ENCODE data around the gene BBS9. TPM values are rescaled to one million over a fixed set of nuclear protein-coding genes. Genes with fewer than 3 reads are reported as not detected.

The BBS9 gene
- total and polyA plus RNA-seq, 2 of the 4 experiments (the other 2 are of a cell fraction): 7.9 to 9.5 TPM

DNA sequence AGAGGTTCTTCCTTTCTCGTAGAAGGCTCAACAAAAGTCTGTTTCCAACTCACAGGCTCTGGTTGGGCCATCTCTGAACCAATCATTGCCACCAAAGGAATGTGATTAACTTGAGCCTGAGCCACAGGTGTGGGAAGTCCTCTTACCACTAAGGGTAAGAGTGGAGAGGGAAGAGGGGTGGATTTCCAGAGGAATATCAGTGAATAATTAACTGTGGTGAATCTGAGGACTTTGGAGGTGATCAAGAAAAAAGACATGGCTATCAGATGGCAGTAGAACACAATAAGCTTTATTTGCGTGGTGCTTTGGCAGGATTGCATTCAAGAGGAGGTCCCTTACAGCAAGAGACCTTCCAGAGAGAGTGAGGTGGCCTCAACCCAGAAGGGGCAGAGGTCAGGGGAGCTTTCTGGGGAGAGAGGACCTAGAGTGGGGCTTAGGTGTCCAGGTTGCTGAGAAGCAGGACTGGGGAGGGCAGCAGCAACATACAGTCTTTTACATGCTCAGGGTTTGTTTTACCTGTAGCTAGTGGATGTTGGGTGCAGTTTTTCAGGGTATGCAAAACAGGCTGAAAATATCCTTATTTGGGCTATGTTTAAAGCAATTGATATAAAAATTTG is 61.4 kb downstream of the BBS9 start:
- TF ChIP-seq CHD1 (IDR thresholded peaks at IDR 0.05; ENCODE audit: low read depth, low read length) (no peak), RCOR1 (IDR thresholded peaks at IDR 0.05; ENCODE audit: insufficient replicate concordance, low read length) (no peak), RFX5 (IDR thresholded peaks at IDR 0.05; ENCODE audit: low read depth, low read length) (no peak), CEBPB (IDR thresholded peaks at IDR 0.05; ENCODE audit: low read depth, low read length) (no peak), SMC3 (IDR thresholded peaks at IDR 0.05; ENCODE audit: low read depth, low read length) (no peak), MAFK (IDR thresholded peaks at IDR 0.05; ENCODE audit: low read depth, low read length) (no peak), FOS (IDR thresholded peaks at IDR 0.05; ENCODE audit: low read depth, low read length) (no peak), BHLHE40 (IDR thresholded peaks at IDR 0.05; ENCODE audit: low read depth, low read length) (no peak), MXI1 (IDR thresholded peaks at IDR 0.05; ENCODE audit: borderline replicate concordance, low read depth, low read length) (no peak), NFE2L2 (IDR thresholded peaks at IDR 0.05; ENCODE audit: low read depth, low read length) (no peak), POLR2A (IDR thresholded peaks at IDR 0.05; ENCODE audit: low read depth, low read length) (no peak), RAD21 (IDR thresholded peaks at IDR 0.05; ENCODE audit: low read length) (no peak), MAZ (IDR thresholded peaks at IDR 0.05; ENCODE audit: borderline replicate concordance, low read depth, low read length) (no peak)
- TF ChIP-seq, protein P1, sequence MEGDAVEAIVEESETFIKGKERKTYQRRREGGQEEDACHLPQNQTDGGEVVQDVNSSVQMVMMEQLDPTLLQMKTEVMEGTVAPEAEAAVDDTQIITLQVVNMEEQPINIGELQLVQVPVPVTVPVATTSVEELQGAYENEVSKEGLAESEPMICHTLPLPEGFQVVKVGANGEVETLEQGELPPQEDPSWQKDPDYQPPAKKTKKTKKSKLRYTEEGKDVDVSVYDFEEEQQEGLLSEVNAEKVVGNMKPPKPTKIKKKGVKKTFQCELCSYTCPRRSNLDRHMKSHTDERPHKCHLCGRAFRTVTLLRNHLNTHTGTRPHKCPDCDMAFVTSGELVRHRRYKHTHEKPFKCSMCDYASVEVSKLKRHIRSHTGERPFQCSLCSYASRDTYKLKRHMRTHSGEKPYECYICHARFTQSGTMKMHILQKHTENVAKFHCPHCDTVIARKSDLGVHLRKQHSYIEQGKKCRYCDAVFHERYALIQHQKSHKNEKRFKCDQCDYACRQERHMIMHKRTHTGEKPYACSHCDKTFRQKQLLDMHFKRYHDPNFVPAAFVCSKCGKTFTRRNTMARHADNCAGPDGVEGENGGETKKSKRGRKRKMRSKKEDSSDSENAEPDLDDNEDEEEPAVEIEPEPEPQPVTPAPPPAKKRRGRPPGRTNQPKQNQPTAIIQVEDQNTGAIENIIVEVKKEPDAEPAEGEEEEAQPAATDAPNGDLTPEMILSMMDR (conservative IDR thresholded peaks at IDR 0.05; ENCODE audit: low read depth, low read length): no peak
- TF ChIP-seq, protein P2, sequence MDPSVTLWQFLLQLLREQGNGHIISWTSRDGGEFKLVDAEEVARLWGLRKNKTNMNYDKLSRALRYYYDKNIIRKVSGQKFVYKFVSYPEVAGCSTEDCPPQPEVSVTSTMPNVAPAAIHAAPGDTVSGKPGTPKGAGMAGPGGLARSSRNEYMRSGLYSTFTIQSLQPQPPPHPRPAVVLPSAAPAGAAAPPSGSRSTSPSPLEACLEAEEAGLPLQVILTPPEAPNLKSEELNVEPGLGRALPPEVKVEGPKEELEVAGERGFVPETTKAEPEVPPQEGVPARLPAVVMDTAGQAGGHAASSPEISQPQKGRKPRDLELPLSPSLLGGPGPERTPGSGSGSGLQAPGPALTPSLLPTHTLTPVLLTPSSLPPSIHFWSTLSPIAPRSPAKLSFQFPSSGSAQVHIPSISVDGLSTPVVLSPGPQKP (IDR thresholded peaks at IDR 0.05; ENCODE audit: borderline replicate concordance, low read depth, low read length): no peak
- TF ChIP-seq, protein P3, sequence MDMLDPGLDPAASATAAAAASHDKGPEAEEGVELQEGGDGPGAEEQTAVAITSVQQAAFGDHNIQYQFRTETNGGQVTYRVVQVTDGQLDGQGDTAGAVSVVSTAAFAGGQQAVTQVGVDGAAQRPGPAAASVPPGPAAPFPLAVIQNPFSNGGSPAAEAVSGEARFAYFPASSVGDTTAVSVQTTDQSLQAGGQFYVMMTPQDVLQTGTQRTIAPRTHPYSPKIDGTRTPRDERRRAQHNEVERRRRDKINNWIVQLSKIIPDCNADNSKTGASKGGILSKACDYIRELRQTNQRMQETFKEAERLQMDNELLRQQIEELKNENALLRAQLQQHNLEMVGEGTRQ (IDR thresholded peaks at IDR 0.05; ENCODE audit: low read depth, low read length): no peak
- H2BK15ac ChIP-seq (ENCODE audit: low read depth, low read length): no peak overlapping the region
- H3K56ac ChIP-seq (ENCODE audit: extremely low read depth, insufficient read depth, low read length): no peak overlapping the region
- H3K23ac ChIP-seq (ENCODE audit: low read depth, low read length): no peak overlapping the region
- H3K79me1 ChIP-seq (ENCODE audit: low read depth in 1 of 2, low read length in 2 of 2): no peaks in the 10 kb centered on the region
- H3K36me3 ChIP-seq (ENCODE audit: control insufficient read depth, insufficient read depth, low read length): no peaks in the 10 kb centered on the region
- no peak overlapping the region for H3K9ac ChIP-seq (ENCODE audit: low read depth, low read length)
- no peak overlapping the region for H2AFZ ChIP-seq (replicated peaks; ENCODE audit: low read length, poor library complexity)
- POLR2A ChIA-PET (ENCODE audit: unreplicated experiment): no interaction called here
- H3K18ac ChIP-seq (ENCODE audit: low read depth, low read length): no peak overlapping the region
- no CpG with 5 or more reads among the region's 2 CpGs for WGBS, 2 experiments (ENCODE audit: extremely low coverage in 2 of 2, insufficient read length in 1 of 2)
- dilution Hi-C loops (cut with HindIII; ENCODE audit: low sequenced_read_pairs, unreplicated experiment): no loop called here
- no peak overlapping the region for H2AK5ac ChIP-seq (ENCODE audit: low read depth, low read length)
- no peak overlapping the region for H3K4me2 ChIP-seq (ENCODE audit: low read depth, low read length)
- peaks cover 3% of the 10 kb centered on the region; the same call in 1 of the 2 replicates for H3K4me1 ChIP-seq (ENCODE audit: control insufficient read depth, insufficient read depth, low read length)
- intact Hi-C loops (cut with micrococcal nuclease): no loop called here
- CTCF ChIA-PET: interaction anchor here (0.6 kb wide), 1 partner anchor 705 kb away, joined by 3 read pairs; no protein-coding TSS in a partner anchor
- H3K9me1 ChIP-seq (ENCODE audit: insufficient read depth, low read length): no peaks in the 10 kb centered on the region; the same call in 1 of the 2 replicates
- no peak overlapping the region for H4K91ac ChIP-seq (ENCODE audit: insufficient read depth, low read depth, low read length)
- ATAC-seq (ENCODE audit: low read depth): no peak
- H4K5ac ChIP-seq (ENCODE audit: low read depth, low read length): no peak overlapping the region
- H3K14ac ChIP-seq (replicated peaks; ENCODE audit: low read depth, low read length): no peak overlapping the region
- no peaks in the 10 kb centered on the region for H4K20me1 ChIP-seq (ENCODE audit: insufficient read depth, low read length)
- H2BK20ac ChIP-seq (ENCODE audit: low read depth, low read length): no peak overlapping the region
- BruUV-seq (replicated peaks): no TSS peak
- H4K8ac ChIP-seq (ENCODE audit: low read depth in 2 of 2, low read length in 2 of 2): no peak overlapping the region
- H2BK120ac ChIP-seq (ENCODE audit: low read depth, low read length): no peak overlapping the region
- H3K9me3 ChIP-seq (ENCODE audit: control insufficient read depth, insufficient read depth, low read length): no peaks in the 10 kb centered on the region
- no peak overlapping the region for H3K4ac ChIP-seq (ENCODE audit: low read depth, low read length)
- no peak overlapping the region for H3K4me3 ChIP-seq (ENCODE audit: insufficient read depth, low read depth, low read length)
- H3K27me3 ChIP-seq (ENCODE audit: control insufficient read depth, insufficient read depth, low read length): no peaks in the 10 kb centered on the region
- H2AK9ac ChIP-seq (replicated peaks; ENCODE audit: low read depth, low read length, poor library complexity): no peak overlapping the region
- DNase-seq: no peak
- H3K27ac ChIP-seq (ENCODE audit: insufficient read depth, low read length): no peak overlapping the region
- no peak overlapping the region for H2BK5ac ChIP-seq (ENCODE audit: low read depth, low read length, poor library complexity, severe bottlenecking)
- in situ Hi-C loops (cut with MboI; ENCODE audit: low sequenced_read_pairs): no loop called here
